NCI-H1436 (cell line): ENCODE data around the gene PPM1J.

ENCODE experiments used
- DNase-seq: peaks from one replicate; lab custom pipeline; 2025; lab: John Stamatoyannopoulos, UW

The PPM1J gene

GRCh38 chr1:112687361-112687760 is 27.8 kb downstream of the PPM1J start:
- DNase-seq, result no peak

DNA sequence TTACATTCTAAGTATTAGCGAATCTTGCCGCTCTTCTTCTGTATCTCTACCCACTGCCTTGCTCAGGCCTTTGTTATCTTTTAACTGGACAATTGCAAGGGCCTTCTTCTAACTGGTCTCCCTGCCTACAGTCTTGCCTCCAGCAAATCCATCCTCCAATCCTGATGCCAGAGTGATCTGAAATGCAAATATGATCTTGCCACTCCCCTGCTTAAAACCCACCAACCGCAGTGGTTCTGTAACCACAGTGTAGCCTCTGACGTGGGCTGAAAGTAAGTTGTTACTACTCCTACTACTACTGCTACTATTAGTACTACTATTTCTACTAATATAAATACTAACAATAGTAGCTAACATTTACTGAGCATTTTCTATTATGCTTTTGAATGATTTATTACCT is 28.3 kb downstream of the PPM1J start:
- DNase-seq, result no peak

GRCh38 chr1:112686417-112686816 is 28.7 kb downstream of the PPM1J start:
- no peak for DNase-seq

DNA sequence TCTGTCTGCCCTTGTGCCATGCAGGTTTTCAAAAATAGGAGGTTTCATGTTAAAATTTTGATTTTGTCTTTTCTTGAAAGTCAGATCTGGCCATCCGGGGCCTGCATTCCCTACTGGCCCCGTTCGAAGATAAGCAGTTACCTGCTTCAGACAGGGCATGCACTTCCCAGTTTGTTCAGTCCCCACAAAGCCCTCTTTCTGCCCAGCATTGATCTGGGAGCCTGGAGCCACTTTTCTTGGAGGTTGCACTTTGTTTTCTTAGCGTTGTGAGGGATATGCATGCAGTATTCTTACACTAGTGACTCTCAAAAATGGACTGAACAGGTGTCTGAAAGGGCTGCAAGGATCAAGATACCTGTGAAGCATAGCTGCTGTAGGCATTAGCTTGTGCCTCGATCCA is 29.2 kb downstream of the PPM1J start:
- no peak for DNase-seq

DNA sequence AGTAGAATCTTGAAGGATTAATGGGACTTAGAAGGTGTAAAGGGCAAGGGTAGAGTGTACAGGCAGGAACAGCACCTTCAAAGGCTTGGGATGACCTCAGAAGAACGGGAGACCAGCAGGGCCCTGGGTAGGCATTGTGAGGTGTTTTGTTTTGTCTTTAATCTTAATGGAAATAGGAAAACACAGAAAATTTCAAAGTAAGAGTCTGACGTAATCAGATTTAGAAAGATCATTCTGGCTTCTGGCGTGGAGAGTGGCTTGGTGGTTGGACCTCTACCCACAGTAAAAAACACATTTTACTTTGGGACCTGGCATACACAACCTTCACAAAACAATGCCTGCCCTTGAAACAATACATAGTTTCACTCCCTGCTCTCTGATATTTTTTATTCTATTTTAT is 36.5 kb downstream of the PPM1J start:
- no peak for DNase-seq

GRCh38 chr1:112677501-112677900 is 37.6 kb downstream of the PPM1J start:
- no peak for DNase-seq

DNA sequence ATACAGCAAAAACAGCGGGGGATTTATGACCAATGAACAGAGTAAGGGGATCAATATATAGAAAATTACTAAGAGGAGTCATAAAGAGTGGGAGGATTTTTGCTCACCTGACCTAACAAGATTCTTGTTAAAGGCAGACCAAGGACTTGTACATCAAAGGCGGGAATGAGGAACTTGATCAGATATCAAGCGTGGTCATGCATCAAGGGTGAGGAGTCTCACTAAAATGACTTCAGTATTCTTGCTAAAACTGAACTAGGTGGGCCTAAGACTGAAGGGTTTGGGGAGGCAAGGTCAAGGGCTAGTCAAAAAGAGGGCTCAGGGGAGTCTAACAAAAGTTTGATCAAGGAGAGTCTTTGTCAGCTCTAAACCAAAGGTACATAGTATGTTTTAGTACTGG is 38.6 kb downstream of the PPM1J start:
- no peak for DNase-seq

DNA sequence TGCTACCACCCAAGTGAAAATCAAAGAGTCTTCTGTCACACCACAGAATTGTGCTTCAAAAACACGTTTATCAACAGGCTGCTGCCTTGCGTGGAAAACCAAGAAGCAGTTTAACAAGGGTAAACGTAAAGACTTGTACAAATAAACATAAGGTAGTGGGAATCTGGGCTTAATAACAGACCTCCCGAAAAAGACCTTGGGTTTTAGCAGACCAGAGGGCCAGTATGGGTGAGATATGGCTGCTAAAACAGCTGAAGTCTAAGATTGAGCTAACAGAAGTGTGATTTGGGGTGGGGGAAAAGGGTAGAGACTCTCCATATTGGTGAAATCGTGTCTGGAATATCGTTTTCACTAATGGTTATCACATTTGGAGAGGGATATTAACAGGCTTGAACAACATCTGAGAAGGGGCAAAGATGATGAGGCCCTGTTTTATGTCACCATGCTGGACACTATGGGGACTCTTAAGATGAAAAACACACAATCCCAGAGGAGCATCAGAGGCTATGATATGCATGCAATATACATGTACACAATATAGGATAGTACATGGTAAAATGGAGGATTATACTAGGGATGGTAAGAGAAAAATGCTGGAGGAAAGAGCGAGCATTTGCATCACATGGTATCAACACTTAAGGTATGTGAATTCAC is 39.3 kb downstream of the PPM1J start:
- no peak for DNase-seq

DNA sequence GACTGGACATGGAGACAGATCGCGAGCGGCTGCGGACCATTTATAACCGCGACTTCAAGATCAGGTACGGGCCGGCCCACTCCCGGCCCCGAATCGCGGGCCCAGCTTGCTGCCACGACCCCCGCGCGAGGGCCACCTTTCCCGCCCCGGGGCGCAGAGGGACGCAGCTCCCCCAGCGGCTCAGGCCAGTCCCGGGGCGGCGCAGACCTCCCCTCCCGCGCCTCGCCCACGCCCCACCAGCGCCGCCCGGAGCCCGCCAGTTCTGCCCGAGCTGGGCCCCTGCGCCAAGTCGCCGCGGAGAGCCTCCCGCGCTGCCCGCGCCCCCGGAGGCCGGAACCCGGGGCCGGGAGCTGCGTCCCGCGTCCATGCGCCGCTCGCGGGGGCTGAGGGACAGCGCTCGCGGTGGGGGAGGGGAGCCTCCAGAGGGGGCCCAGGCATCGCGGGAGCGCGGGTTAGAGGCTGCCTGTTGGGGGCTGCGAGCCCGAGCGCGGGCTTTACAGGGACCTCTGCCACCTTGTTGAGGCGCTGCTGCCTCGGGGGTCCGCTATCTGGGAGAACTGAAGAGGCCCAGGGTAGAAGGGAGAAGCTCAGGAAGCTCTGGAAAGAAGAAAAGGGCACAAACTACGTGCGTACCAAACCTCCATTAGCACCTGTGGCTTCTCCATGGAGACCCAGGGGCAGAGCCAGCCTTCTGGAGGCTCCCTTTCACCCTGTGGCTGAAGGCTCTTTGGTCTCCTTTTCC is 40.0 kb downstream of the PPM1J start:
- DNase-seq, result peak; percentile 47

DNA sequence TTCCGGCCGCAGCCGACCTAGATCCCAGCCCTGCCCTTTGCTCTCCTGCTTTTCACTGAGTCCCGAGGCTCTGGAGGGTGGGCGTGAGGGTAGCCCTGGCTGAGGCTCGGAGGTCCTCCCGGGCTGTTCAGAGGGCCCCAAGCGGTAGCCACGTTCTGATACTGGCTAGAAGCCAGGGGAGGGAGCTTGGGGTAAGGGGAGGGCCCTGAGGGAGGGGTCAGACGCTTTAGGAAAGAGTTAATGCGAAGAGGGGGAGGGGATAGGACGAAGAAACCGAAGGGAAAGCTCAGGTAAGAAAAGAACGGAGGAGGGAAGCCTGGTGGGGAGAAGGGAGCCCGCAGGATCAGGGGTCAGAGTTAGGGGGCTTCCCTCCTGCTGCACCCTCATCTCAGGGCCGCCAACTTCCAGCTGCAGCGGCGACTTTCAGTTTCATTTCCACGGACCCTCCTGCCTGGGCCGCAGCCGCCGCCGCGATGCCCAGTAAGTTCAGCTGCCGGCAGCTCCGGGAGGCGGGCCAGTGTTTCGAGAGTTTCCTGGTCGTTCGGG is 40.6 kb downstream of the PPM1J start, which contains the start of gene MOV10:
Gene MOV10 (plus strand): TSS at position 220 of the 546 bp plus-strand sequence. CDS start 254 bp downstream, at position 474.
- peak; percentile 53 for DNase-seq

GRCh38 chr1:112673592-112674439 is 41.3 kb downstream of the PPM1J start:
- no peak for DNase-seq

- no peak for DNase-seq
These were observed 42.3 kb downstream of the PPM1J start for GRCh38 chr1:112672842-112673241.

DNA sequence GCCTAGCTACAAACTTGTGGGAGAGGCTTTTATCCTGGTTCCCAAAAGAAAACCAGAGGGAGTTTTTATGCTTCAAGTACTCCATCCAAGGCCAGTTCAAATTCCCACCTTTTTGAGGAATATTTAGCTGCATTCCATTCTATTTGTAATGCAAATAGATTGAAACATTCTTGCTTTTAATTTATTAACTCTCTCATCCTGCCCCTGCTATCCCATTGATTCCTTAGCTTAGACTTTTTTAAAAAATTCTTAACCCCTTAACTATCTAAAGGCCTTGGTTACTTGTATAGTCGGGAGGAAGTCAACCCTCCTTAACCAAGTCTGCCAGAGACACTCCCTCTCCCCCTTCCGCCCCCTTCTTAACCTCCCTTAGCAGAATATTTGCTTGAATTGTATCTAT is 43.1 kb downstream of the PPM1J start:
- DNase-seq, result no peak

DNA sequence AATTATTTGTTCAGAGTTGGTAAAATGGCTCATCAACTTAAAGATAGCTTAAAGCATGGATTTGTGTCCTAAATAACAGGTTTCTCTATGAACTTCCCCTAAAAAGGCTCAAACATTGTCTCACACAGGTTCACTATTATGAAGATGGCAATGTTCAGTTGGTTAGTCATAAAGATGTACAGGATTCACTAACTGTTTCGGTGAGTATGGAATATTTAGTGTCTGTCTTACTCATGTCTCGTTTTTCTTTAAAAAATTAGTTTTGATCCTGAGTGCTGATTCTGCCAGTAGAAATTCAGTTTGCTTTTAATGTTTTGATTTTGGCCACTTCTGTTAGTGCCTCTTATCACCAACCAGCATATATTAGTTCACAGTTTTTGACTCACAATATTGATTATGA is 48.2 kb downstream of the PPM1J start:
- DNase-seq, result no peak

DNA sequence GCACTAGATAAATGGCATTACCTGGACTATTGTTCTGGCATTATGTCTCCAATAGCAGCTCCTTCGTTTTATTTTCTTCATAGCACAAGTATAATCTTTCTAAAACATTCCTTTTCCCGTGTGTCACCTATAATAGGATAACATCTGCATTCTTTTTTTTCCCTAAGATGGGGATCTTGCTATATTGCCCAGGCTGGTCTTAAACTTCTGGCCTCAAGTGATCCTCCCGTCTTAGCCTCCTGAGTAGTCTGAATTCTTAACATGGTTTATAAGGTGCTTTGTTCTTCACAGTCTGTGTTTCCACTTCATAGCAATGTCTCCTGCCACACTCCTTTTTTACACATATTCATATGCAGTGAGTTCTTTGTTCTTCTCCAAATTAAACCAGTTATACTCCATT is 49.3 kb downstream of the PPM1J start:
- no peak for DNase-seq
